Brain microvascular endothelial cell (primary cell): ENCODE measurements around the gene ZNF654.

Source experiments
- DNase-seq: peaks from one replicate; pipeline ENCODE4 v3.0.0-alpha.2; 2020
- H3K27ac ChIP-seq: fragments of 250-450 bp; sonication (Bioruptor Pico); 2 replicates; pipeline ENCODE4 v1.5.1; 2020; ENCODE audit warnings: mild to moderate bottlenecking, moderate library complexity
- H3K27me3 ChIP-seq: fragments of 250-450 bp; sonication (Bioruptor Pico); replicated peaks from 2 replicates; pipeline ENCODE4 v1.5.1; 2020; ENCODE audit warnings: mild to moderate bottlenecking
- H3K36me3 ChIP-seq: fragments of 250-450 bp; sonication (Bioruptor Pico); replicated peaks from 2 replicates; pipeline ENCODE4 v1.5.1; 2020; ENCODE audit warnings: mild to moderate bottlenecking
- H3K4me3 ChIP-seq: 2 replicates; pipeline ENCODE4 v1.5.1; 2011; ENCODE audit warnings: low read depth, mild to moderate bottlenecking, control low read depth, low read length, moderate library complexity
- in situ Hi-C: cut with HindIII; loops from 2 replicates; pipeline ENCODE4 v1.10.0; 2017; ENCODE audit warnings: low sequenced_read_pairs, low pct_ligation_motif_present
- TF ChIP-seq, protein P1 (sequence below): IDR thresholded peaks from 2 replicates; pipeline ENCODE4 v1.5.1; 2011; ENCODE audit warnings: low read depth, mild to moderate bottlenecking, moderate library complexity, low read length, control low read depth, inconsistent platforms; ENCODE audit errors: missing control alignments

Gene ZNF654

DNA sequence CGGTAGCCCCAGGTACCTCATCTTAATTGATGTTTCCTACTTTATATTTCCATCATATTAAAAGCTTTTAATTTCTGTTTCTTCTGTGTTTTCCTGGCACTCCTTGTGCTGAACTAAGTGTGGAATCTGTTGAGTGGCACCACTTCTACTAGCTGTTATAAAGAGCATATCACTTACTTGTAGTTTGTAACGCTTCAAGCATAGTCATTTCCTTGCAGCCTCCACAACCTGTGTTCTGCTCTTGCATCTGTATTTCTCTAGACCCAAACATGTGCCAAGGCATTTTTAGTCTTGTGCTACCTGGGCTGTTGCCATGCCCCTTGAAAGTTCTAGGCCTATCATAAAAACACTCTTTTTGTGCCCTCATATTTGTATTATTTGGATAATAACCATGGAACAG lies 16.0 kb downstream of the ZNF654 start:
- Histone ChIP-seq H3K27me3 (no peaks in the 10 kb centered on the region), H3K4me3 (no peak overlapping the region), H3K27ac (no peak overlapping the region), H3K36me3 (no peaks in the 10 kb centered on the region)
- no peak for DNase-seq
- TF ChIP-seq, protein P1, sequence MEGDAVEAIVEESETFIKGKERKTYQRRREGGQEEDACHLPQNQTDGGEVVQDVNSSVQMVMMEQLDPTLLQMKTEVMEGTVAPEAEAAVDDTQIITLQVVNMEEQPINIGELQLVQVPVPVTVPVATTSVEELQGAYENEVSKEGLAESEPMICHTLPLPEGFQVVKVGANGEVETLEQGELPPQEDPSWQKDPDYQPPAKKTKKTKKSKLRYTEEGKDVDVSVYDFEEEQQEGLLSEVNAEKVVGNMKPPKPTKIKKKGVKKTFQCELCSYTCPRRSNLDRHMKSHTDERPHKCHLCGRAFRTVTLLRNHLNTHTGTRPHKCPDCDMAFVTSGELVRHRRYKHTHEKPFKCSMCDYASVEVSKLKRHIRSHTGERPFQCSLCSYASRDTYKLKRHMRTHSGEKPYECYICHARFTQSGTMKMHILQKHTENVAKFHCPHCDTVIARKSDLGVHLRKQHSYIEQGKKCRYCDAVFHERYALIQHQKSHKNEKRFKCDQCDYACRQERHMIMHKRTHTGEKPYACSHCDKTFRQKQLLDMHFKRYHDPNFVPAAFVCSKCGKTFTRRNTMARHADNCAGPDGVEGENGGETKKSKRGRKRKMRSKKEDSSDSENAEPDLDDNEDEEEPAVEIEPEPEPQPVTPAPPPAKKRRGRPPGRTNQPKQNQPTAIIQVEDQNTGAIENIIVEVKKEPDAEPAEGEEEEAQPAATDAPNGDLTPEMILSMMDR = no peak
- in situ Hi-C loops = no loop called here

DNA sequence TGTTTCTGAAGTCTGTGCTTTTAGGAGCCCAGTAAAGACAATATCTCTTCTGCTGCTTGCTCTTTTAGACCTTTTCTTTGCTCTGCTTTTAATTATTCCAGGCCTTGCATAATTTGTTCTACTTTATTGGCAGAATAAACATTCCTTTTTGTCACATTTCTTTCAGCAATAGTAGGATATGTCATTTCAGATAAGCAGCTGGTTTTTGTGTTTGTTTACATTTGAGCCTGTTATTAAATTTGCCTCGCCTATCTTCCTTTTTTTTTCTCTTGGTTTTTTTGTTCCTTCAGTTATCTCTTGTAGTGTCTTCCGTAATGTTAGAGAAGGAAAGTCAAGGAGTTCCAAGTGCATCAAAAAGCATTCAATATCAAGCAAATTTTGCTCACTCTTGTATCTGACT lies 16.4 kb downstream of the ZNF654 start:
- Histone ChIP-seq H3K36me3 (no peaks in the 10 kb centered on the region), H3K27ac (no peak overlapping the region), H3K27me3 (no peaks in the 10 kb centered on the region), H3K4me3 (no peak overlapping the region)
- TF ChIP-seq, protein P1 = no peak
- no peak for DNase-seq
- in situ Hi-C loops = no loop called here

DNA sequence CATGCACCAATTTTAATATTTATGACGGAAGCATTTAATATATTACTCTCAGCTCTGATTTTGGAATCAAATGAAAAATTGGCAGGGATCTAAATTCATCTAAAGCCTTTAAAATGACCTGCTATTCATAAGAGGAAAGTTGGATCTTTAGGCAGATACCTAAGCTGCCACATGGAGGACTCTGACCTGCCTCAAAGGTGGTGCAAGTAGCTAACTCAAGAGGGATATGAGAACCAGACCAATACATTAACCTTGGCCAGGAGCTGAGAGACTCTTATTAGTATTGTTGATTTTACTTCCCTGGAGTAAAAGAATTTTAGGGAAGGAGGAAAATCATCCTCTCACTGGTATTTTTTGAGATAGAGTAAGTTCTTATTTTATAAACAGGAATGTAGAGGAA lies 17.7 kb downstream of the ZNF654 start:
- Histone ChIP-seq H3K4me3 (no peak overlapping the region), H3K36me3 (no peaks in the 10 kb centered on the region), H3K27ac (no peak overlapping the region), H3K27me3 (no peaks in the 10 kb centered on the region)
- TF ChIP-seq, protein P1 = no peak
- in situ Hi-C loops = no loop called here
- no peak for DNase-seq

DNA sequence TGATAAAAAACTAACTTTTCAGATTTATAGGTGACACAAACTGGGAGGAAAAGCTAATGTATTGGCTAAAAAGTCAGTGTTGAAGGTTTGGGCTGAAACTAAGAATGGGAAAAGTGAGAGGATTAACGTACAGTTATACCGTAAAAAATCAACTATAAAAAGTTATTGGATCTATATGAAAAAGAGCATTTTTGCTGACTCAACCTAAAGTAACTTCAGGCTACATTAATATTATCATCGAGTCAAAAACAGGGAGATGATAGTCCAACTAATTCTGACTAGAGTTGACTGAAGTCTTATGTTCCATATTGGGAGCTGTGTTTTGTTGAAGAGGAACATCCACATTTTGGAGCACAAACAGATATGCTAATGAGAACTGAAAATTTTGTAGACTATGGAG lies 19.9 kb downstream of the ZNF654 start:
- in situ Hi-C loops = no loop called here
- Histone ChIP-seq H3K4me3 (no peak overlapping the region), H3K36me3 (no peaks in the 10 kb centered on the region), H3K27ac (no peak overlapping the region), H3K27me3 (no peaks in the 10 kb centered on the region)
- no peak for DNase-seq
- TF ChIP-seq, protein P1 = no peak

DNA sequence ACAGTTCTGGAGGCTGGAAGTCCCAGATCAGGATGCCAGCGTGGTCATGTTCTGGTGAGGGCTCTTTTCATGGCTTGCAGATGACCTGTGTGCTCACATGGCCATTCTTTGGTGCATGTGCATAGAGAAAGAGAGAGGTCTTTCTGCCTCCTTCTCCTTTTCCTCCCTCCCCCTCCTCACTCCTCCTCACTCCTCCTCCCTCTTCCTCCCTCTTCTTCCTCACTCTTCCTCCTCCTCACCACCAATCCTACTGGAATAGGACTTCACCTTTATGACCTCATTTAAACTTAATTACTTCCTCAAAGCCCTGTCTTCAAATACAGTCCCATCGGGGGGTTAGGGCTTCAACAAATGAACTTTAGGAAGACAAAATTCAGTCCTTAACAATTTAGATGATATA lies 23.8 kb downstream of the ZNF654 start:
- H3K27ac ChIP-seq = no peak overlapping the region
- no peak for DNase-seq
- H3K4me3 ChIP-seq = no peak overlapping the region
- in situ Hi-C loops = no loop called here
- H3K27me3 ChIP-seq = no peaks in the 10 kb centered on the region
- TF ChIP-seq, protein P1 = no peak
- H3K36me3 ChIP-seq = no peaks in the 10 kb centered on the region

DNA sequence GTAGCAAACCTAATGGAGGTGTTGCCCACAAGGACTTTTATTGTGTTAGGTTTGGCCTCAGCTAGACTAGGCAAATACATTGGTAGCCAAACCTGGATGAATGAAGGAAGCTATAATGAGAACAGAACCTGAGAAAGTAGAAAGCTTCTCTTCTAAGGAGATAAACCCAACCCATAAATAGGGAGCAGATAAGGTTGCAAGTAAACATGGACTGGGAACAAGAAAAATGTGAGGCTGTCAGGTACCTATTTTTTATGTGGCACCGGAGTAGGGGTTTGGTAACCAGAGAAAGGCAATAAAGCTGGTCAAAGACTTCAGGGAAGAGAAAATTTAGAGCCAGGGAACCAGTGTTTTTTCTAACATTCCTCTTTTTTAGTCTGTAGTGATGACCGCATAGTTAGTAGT lies 25.0 kb downstream of the ZNF654 start:
- TF ChIP-seq, protein P1 = no peak
- DNase-seq = no peak
- in situ Hi-C loops = no loop called here
- Histone ChIP-seq H3K27me3 (no peaks in the 10 kb centered on the region), H3K4me3 (no peak overlapping the region), H3K27ac (no peak overlapping the region), H3K36me3 (no peaks in the 10 kb centered on the region)
